Measurements from ENCODE around the gene IGIP. TPM values are rescaled to one million over a fixed set of nuclear protein-coding genes. Genes with fewer than 3 reads are reported as not detected.
A peak's percentile ranks its signal among the peaks of the same experiment; 100 is the strongest.

IGIP gene
- total and polyA plus RNA-seq, 2 of the 8 experiments (the other 6 are each of a cell fraction or from before 2014, with no cell fraction given) = 0.32 to 0.69 TPM

DNA sequence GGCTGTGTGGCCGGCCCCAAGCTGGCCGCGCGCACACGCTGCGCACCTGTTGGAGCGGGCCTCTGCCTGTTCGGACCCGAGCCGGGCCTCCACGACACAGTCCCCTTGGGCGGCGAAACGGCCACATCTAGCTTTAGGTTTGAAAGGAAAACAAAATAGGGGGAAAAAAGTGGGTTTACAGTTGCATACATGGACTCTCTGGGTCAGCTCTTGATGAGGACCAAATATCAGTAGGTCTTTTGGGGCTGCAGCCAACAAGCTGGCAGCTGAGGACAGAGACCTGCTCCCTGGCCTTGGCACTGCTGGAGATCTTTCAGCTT is 20.7 kb downstream of the IGIP start (continued):
- no peak for TF ChIP-seq KDM1A (IDR thresholded peaks at IDR 0.05; ENCODE audit: borderline replicate concordance, low read length)
- peak; percentile 67; the same call in 1 of the 2 replicates for TF ChIP-seq SUZ12 (IDR thresholded peaks at IDR 0.05; ENCODE audit: low read length)
- TF ChIP-seq EP300 (IDR thresholded peaks at IDR 0.05; ENCODE audit: borderline replicate concordance in 1 of 2, low read depth in 2 of 2, low read length in 2 of 2) = no peak

Measured in H1 (cell line).